GM19099 (cell line): ENCODE measurements around the gene TBX20.

Experiments used
- POLR2A ChIP-seq: IDR thresholded peaks from 3 replicates; pipeline ENCODE4 v1.6.1; 2011; ENCODE audit warnings: low read depth; ENCODE audit not compliant: insufficient read length; ENCODE audit errors: extremely low read depth

TBX20 gene

GRCh38 chr7:35248576-35249536 is 5.0 kb downstream of the TBX20 start:
- TF ChIP-seq POLR2A, result no peak

GRCh38 chr7:35246819-35247218 is 7.1 kb downstream of the TBX20 start:
- no peak for TF ChIP-seq POLR2A

GRCh38 chr7:35241884-35242283 is 12.0 kb downstream of the TBX20 start:
- no peak for TF ChIP-seq POLR2A

- no peak for TF ChIP-seq POLR2A
These were observed 12.5 kb downstream of the TBX20 start for GRCh38 chr7:35241436-35241835.

- no peak for TF ChIP-seq POLR2A
These were observed 20.9 kb downstream of the TBX20 start for GRCh38 chr7:35232994-35233393.

- no peak for TF ChIP-seq POLR2A
These were observed 67.8 kb downstream of the TBX20 start for GRCh38 chr7:35185908-35186731.
